ENCODE data around the gene ARHGAP25. TPM values are rescaled to one million over a fixed set of nuclear protein-coding genes. Genes with fewer than 3 reads are reported as not detected.

The ARHGAP25 gene
- total and polyA plus RNA-seq, 2 of the 4 experiments (the other 2 are of a cell fraction): 0.29 to 0.36 TPM

Other genes starting within 250 kb of the ARHGAP25 start
- not detected in 2 replicates for gene PROKR1, start 91.2 kb upstream of the ARHGAP25 start, total RNA-seq (2012; rRNA removed)
- gene PROKR1, start 91.2 kb upstream of the ARHGAP25 start, polyA plus RNA-seq (2012; rRNA removed): not detected in 2 replicates
- not detected in 2 replicates for gene BMP10, start 136.6 kb downstream of the ARHGAP25 start, total RNA-seq (2012; rRNA removed)
- gene BMP10, start 136.6 kb downstream of the ARHGAP25 start, polyA plus RNA-seq (2012; rRNA removed): not detected in 2 replicates
- not detected in 2 replicates for gene GKN2, start 218.1 kb downstream of the ARHGAP25 start, total RNA-seq (2012; rRNA removed)
- not detected in 2 replicates for gene GKN2, start 218.1 kb downstream of the ARHGAP25 start, polyA plus RNA-seq (2012; rRNA removed)
- not detected in 2 replicates for gene GKN1, start 239.8 kb downstream of the ARHGAP25 start, total RNA-seq (2012; rRNA removed)
- not detected in 2 replicates for gene GKN1, start 239.8 kb downstream of the ARHGAP25 start, polyA plus RNA-seq (2012; rRNA removed)